Spinal cord (tissue), 10 donors: ENCODE measurements around the gene FCRL1. TPM values are rescaled to one million over a fixed set of nuclear protein-coding genes. Genes with fewer than 3 reads are reported as not detected.

ENCODE experiments used
- DNase-seq, 6 donors: peaks; one replicate each; pipeline versions ENCODE4 v3.0.0 to v3.0.0-alpha.2; 2013 to 2015; ENCODE audit warnings: low spot score in 6 of 6, low read depth in 4 of 6
- H3K27ac ChIP-seq: one replicate; pipeline ENCODE4 v1.5.1; 2013; ENCODE audit warnings: low read depth, low read length, control low read depth
- H3K27me3 ChIP-seq: one replicate; pipeline ENCODE4 v1.6.1; 2013; ENCODE audit warnings: low read length; ENCODE audit not compliant: control insufficient read depth, insufficient read depth
- H3K36me3 ChIP-seq: one replicate; pipeline ENCODE4 v1.6.1; 2013; ENCODE audit warnings: low read length; ENCODE audit not compliant: control insufficient read depth, insufficient read depth
- H3K4me1 ChIP-seq: one replicate; pipeline ENCODE4 v1.6.1; 2013; ENCODE audit warnings: low read length; ENCODE audit not compliant: control insufficient read depth, insufficient read depth
- H3K4me3 ChIP-seq: one replicate; pipeline ENCODE4 v1.5.1; 2013; ENCODE audit warnings: low read depth, low read length, control low read depth
- H3K9me3 ChIP-seq: one replicate; pipeline ENCODE4 v1.6.1; 2013; ENCODE audit warnings: low read length; ENCODE audit not compliant: control insufficient read depth, insufficient read depth
- WGBS: methylation state at CpG from one replicate; pipeline ENCODE4 v1.1.5; 2013; ENCODE audit warnings: missing lambda C conversion rate; ENCODE audit not compliant: insufficient coverage; 5-methylcytosine and 5-hydroxymethylcytosine counted together
- long read RNA-seq, 4 donors: transcript quantifications; one replicate each; lab custom pipeline, GENCODE V29; 2026
- polyA plus RNA-seq, 2 donors: library from polyadenylated mRNA; unstranded; fragments of 120-200 nt; gene quantifications; one replicate each; pipeline ENCODE4 v1.2.1, GENCODE V29; 2013; ENCODE audit not compliant: insufficient read length in 2 of 2
- total RNA-seq, 2 donors: library from RNA; depleted of rRNA in 1 of 2; stranded (reverse); fragments of 120-200 nt in 1 of 2; fragments of >200 nt in 1 of 2; gene quantifications; one replicate each; pipeline versions ENCODE4 v1.2.3 to v1.2.4, GENCODE V29; 2013 to 2014
- donor health status: healthy.

The FCRL1 gene
- 1 to 10 TPM in 1 of 2 donors, under 1 TPM in 1; 0.06 to 2.1 TPM for total RNA-seq
- polyA plus RNA-seq, result under 1 TPM; 0.08 to 0.27 TPM
- long read RNA-seq, donor 1, result 0 reads
- long read RNA-seq, donor 2, result 0 reads
- long read RNA-seq, donor 3, result 0 reads
- long read RNA-seq, donor 4, result 0 reads

DNA sequence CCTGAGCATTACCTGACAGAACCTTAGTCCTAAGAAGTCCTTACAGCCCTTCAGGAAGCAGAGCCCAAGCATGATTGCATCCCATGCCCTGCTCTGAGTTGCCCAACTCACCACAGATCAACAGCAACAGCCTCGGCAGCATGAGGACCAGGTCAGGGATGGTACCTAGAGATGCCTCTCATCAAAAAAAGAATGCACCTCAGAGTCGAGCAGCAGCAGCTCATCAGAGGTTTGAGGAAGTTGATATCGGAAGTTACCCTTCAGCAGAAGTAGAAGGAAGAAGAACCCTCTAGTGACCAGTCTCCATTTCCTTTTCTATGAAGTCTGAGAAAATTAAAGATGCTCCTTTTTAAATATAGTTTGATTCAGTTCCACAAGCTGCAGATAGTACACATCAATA is at the start of gene FCRL1:
Gene FCRL1 (minus strand): TSS at position 225 of the 400 bp plus-strand sequence. CDS start 83 bp downstream, at position 142.
- Histone ChIP-seq H3K4me1 (no peaks in the 10 kb centered on the region), H3K36me3 (no peaks in the 10 kb centered on the region), H3K27ac (no peak within 1 kb of the TSS), H3K27me3 (no peaks in the 10 kb centered on the region), H3K9me3 (no peaks in the 10 kb centered on the region), H3K4me3 (no peak within 1 kb of the TSS)
- no peak for DNase-seq
- no CpG with 5 or more reads among the region's 3 CpGs for WGBS

DNA sequence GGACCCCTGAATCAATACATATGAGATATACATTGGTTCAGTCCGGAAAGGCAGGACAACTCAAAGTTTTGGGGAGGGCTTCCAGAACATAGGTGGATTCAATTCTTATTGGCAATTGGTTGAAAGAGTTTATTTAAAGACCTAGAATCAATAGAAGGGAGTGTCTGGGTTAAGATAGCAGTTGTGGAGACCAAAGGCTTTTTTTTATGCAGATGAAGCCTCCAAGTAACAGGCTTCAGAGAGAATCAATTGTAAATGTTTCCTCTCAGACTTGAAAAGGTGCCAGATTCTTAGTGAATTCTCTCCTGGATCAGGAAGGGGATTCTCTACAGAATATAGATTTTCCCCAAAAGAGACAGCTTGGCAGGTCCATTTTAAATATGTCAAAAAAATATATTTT is 48.7 kb upstream of the FCRL1 start:
- DNase-seq, result peak in 1 of 6 donors; percentile 21
- WGBS, result 67% methylated on average over 1 of the region's 1 CpG
- H3K27me3 ChIP-seq, result no peaks in the 10 kb centered on the region
- no peaks in the 10 kb centered on the region for H3K4me1 ChIP-seq
- H3K4me3 ChIP-seq, result no peak overlapping the region
- no peaks in the 10 kb centered on the region for H3K36me3 ChIP-seq
- no peak overlapping the region for H3K27ac ChIP-seq
- H3K9me3 ChIP-seq, result no peaks in the 10 kb centered on the region

DNA sequence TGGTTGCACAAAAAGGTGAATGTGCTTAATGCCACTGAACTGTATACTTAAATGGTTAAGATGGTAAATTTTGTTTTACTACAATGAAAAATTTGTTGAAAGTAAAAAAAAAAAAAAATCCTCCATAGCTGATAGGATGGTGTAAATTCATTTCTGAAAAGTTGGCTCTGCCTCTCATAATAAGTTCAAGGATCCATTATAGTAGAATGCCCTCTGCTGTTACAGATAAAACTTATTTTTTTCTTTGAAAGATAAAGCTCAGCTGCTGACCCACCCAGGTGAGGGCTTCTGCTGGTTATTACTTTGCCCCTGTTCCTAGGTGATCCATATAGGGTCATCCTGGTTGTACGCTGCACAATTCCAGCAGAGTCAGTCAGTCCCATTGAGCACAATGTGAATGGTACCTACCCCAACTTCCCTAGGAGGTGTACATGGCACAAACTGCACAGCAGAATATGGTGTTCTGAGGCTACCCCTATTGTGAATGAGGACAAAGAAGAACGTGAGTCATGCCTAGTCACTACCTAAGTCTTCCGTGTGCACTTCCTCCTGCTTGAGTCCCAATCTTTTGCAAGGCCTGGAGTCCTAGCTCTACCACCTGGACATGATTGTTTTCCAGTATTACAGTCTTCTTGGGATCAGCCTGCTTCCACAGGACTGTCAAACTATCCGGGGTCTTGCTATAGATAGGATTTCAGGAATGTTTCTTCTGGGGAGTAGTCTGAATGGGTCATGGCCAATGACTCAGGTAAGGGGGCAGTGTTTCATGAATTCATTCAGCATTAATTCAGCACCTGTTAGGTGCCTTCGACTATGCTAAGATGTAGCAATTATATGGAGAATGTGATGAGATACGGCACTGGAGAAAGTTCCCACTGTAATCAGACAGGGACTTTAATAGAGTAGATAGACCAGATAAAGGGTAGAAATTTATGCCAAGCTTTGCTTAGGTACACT is 42.5 kb upstream of the FCRL1 start:
- H3K36me3 ChIP-seq, result no peaks in the 10 kb centered on the region
- H3K9me3 ChIP-seq, result no peaks in the 10 kb centered on the region
- no peak overlapping the region for H3K4me3 ChIP-seq
- no peaks in the 10 kb centered on the region for H3K27me3 ChIP-seq
- DNase-seq, result no peak
- H3K27ac ChIP-seq, result no peak overlapping the region
- no peaks in the 10 kb centered on the region for H3K4me1 ChIP-seq
- WGBS, result 97% methylated on average over 6 of the region's 6 CpGs

- H3K27me3 ChIP-seq, result no peaks in the 10 kb centered on the region
- WGBS, result no CpG with 5 or more reads among the region's 2 CpGs
Observed at GRCh38 chr1:157856538-157856937, 36.6 kb upstream of the FCRL1 start.

GRCh38 chr1:157852476-157852875 is 32.6 kb upstream of the FCRL1 start:
- H3K27me3 ChIP-seq, result no peaks in the 10 kb centered on the region
- no peak for DNase-seq
- no peak overlapping the region for H3K4me3 ChIP-seq
- H3K36me3 ChIP-seq, result no peaks in the 10 kb centered on the region
- 95% methylated on average over 3 of the region's 3 CpGs for WGBS
- H3K27ac ChIP-seq, result no peak overlapping the region
- no peaks in the 10 kb centered on the region for H3K4me1 ChIP-seq
- H3K9me3 ChIP-seq, result no peaks in the 10 kb centered on the region

More at GRCh38 chr1:157856538-157856937, 36.6 kb upstream of the FCRL1 start:
- DNase-seq, result no peak
- Histone ChIP-seq H3K9me3 (no peaks in the 10 kb centered on the region), H3K27ac (no peak overlapping the region), H3K4me1 (no peaks in the 10 kb centered on the region), H3K36me3 (no peaks in the 10 kb centered on the region), H3K4me3 (no peak overlapping the region)

DNA sequence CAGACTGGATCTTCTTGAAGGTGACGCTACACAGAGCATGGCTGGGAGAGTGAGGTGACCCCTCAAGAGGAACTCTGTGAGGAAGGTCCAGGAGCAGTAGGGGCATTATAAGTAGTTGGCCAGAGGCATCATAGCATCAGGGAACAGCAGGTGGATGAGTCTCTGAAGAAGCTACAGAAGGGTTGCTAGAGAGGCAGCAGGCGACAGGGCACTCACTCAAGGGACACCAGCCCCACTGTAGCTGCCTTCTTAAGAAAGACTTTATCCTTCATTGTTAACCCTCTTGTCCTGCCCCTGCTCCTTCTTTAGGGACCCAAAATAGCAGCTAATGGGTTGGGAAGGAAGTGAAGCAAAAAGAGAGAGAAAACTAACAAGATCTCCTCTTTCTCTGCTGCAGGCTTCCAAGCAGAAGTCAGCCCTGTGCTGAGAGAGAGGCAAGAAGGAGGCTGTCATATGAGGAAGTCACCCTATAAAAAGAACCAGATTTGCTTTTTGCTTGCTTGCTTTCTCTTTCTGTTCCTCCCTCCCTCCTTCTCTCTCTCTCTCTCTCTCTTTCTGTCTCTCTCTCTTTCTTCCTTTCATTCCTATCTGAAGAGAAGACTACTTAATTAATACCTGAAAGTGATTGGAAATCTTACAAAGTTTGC is 29.4 kb upstream of the FCRL1 start:
- 97% methylated on average over 2 of the region's 2 CpGs for WGBS
- Histone ChIP-seq H3K4me3 (no peak overlapping the region), H3K9me3 (no peaks in the 10 kb centered on the region)

DNA sequence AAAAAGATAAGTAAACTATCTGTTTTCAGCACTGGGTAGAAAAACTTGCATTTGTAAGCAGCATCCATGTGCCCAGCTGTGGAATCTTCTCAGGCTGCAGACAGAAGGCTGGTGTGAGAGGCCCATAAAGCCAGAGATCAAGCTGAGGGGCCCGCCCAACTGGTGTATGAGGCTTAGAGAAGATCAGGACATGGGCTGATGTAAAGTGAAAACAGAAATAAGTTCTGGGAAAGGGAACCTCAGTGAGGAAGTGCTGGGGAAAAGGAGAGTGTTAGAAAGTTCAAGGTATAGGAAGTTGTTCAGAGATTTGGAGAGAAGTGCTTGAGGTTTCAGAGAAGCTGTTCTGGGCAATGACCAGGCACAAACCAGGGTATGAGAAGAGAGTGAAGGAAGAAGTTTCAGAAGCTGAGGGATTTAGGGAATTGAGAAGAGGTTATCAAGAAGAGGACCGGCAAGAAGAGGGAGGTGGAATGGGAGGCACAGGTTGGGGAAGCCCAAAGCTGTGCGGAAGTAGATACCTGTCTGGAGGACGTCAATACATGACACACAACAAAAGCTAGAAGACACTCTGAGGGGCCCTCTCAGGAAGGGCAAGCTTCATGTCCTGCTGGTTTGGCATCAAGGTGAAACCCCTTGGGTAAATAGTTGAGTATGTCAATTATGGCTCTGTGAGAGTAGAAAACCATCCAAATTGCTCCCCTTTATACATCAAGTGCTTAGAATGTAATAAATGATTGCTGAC is 24.3 kb upstream of the FCRL1 start:
- no peaks in the 10 kb centered on the region for H3K36me3 ChIP-seq
- WGBS, result 76% methylated on average over 2 of the region's 4 CpGs
- no peaks in the 10 kb centered on the region for H3K9me3 ChIP-seq
- no peak overlapping the region for H3K4me3 ChIP-seq
- H3K27me3 ChIP-seq, result no peaks in the 10 kb centered on the region
- H3K27ac ChIP-seq, result no peak overlapping the region
- no peak for DNase-seq
- no peaks in the 10 kb centered on the region for H3K4me1 ChIP-seq

More for the DNA sequence above, 29.4 kb upstream of the FCRL1 start:
- Histone ChIP-seq H3K27ac (no peak overlapping the region), H3K27me3 (no peaks in the 10 kb centered on the region), H3K4me1 (no peaks in the 10 kb centered on the region), H3K36me3 (no peaks in the 10 kb centered on the region)
- no peak for DNase-seq

DNA sequence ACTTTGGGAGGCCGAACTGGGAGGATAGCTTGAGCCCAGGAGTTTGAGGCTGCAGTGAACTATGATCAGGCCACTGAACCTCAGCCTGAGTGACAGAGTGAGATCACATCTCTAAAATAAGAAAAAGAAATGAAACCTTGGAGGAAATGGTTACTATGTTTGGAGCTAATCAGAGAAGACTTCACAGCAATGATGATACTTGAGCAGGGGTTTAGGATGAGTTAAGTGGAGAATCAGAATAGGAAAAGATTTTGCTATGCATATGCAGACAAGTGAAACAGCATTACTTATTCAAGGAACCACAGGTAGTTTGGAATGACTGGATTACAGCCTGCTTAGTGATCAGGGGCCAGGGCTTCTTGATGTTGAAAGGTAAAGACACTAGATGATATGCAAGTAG is 23.0 kb upstream of the FCRL1 start:
- 100% methylated on average over 1 of the region's 1 CpG for WGBS
- H3K36me3 ChIP-seq, result no peaks in the 10 kb centered on the region
- no peaks in the 10 kb centered on the region for H3K4me1 ChIP-seq
- no peak overlapping the region for H3K4me3 ChIP-seq
- H3K9me3 ChIP-seq, result no peaks in the 10 kb centered on the region
- no peak for DNase-seq
- no peaks in the 10 kb centered on the region for H3K27me3 ChIP-seq
- no peak overlapping the region for H3K27ac ChIP-seq

DNA sequence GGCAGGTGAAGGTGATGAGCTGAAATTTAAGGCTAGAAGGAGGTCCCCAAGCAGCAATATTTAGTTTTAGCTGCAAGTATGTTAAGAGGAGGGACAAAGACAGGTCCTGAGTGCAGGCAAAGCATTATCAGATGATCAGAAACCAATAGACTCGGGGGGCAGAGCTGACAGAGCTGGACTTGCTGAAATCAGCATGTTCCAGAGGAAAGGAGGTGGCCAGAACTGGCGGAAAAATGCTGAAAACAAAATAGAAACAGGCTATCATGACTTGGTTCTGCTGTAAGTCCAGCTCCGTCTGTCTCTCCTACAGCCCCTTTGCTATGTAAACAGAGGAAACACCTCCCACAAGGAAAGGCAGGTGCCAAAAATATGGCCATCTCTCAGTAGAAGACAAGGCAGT is 21.8 kb upstream of the FCRL1 start, which contains the start of gene CD5L:
Gene CD5L (minus strand): TSS at position 101 of the 400 bp plus-strand sequence. CDS start 107 bp downstream, outside the sequence.
- no peaks in the 10 kb centered on the region for H3K27me3 ChIP-seq
- H3K27ac ChIP-seq, result no peak within 1 kb of the TSS
- H3K4me3 ChIP-seq, result no peak within 1 kb of the TSS
- H3K9me3 ChIP-seq, result no peaks in the 10 kb centered on the region
- DNase-seq, result no peak
- no peaks in the 10 kb centered on the region for H3K4me1 ChIP-seq
- WGBS, result 75% methylated on average over 3 of the region's 3 CpGs
- no peaks in the 10 kb centered on the region for H3K36me3 ChIP-seq
